Osteoblast (primary cell): ENCODE measurements around the gene ADK. TPM values are rescaled to one million over a fixed set of nuclear protein-coding genes. Genes with fewer than 3 reads are reported as not detected.

Experiments used
- DNase-seq: peaks from one replicate; pipeline ENCODE4 v3.0.0; 2011; ENCODE audit warnings: low spot score, mixed read lengths; ENCODE audit not compliant: insufficient read length; ENCODE audit errors: missing footprints
- H2AFZ ChIP-seq: 2 replicates; pipeline ENCODE4 v1.6.0; 2011; ENCODE audit warnings: mild to moderate bottlenecking, low read length
- H3K27ac ChIP-seq: 2 replicates; pipeline ENCODE4 v1.5.1; 2011; ENCODE audit warnings: mild to moderate bottlenecking, low read depth, low read length, moderate library complexity
- H3K27me3 ChIP-seq: 2 replicates; pipeline ENCODE4 v1.6.0; 2012; ENCODE audit warnings: mild to moderate bottlenecking, control low read depth, inconsistent platforms, low read length, moderate library complexity; ENCODE audit not compliant: insufficient read depth
- H3K36me3 ChIP-seq: 2 replicates; pipeline ENCODE4 v1.5.1; 2011; ENCODE audit warnings: mild to moderate bottlenecking, low read length, control low read depth, moderate library complexity; ENCODE audit not compliant: insufficient read depth
- H3K4me1 ChIP-seq: 2 replicates; pipeline ENCODE4 v1.5.1; 2011; ENCODE audit warnings: mild to moderate bottlenecking, low read length, control low read depth, moderate library complexity; ENCODE audit not compliant: insufficient read depth
- H3K4me2 ChIP-seq: 2 replicates; pipeline ENCODE4 v1.6.0; 2011; ENCODE audit warnings: mild to moderate bottlenecking, low read length; ENCODE audit not compliant: insufficient read depth
- H3K4me3 ChIP-seq: fragments of 200-600 bp; sonication (generic); 3 replicates; pipeline ENCODE4 v1.5.1; 2012; ENCODE audit warnings: mild to moderate bottlenecking, low read length, inconsistent platforms; ENCODE audit not compliant: insufficient read depth
- H3K79me2 ChIP-seq: 2 replicates; pipeline ENCODE4 v1.6.0; 2012; ENCODE audit warnings: mild to moderate bottlenecking, low read length, control low read depth, inconsistent platforms; ENCODE audit not compliant: insufficient read depth
- H3K9me3 ChIP-seq: 2 replicates; pipeline ENCODE4 v1.5.1; 2011; ENCODE audit warnings: low read depth, low read length, control low read depth
- H4K20me1 ChIP-seq: 2 replicates; pipeline ENCODE4 v1.6.0; 2012; ENCODE audit warnings: mild to moderate bottlenecking, low read length, control low read depth; ENCODE audit not compliant: insufficient read depth
- total RNA-seq: library from RNA; depleted of rRNA; stranded (reverse); fragments of >200 nt; gene quantifications from 2 replicates; pipeline ENCODE4 v1.2.3, GENCODE V29; 2012
- TF ChIP-seq, protein P1 (sequence below): IDR thresholded peaks from 2 replicates; pipeline ENCODE4 v1.5.1; 2011; ENCODE audit warnings: mild to moderate bottlenecking, low read depth, low read length, moderate library complexity; ENCODE audit errors: extremely low read depth

ADK gene
- total RNA-seq, 1 donor: 34.0 TPM

- Histone ChIP-seq H3K4me1 (peaks cover 7% of the 10 kb centered on the region), H3K27ac (no peak overlapping the region), H3K9me3 (no peaks in the 10 kb centered on the region), H3K4me3 (no peak overlapping the region), H3K36me3 (no peaks in the 10 kb centered on the region), H3K4me2 (no peak overlapping the region), H2AFZ (no peak overlapping the region), H4K20me1 (no peaks in the 10 kb centered on the region), H3K27me3 (no peaks in the 10 kb centered on the region), H3K79me2 (peaks cover 5% of the 10 kb centered on the region)
- TF ChIP-seq, protein P1, sequence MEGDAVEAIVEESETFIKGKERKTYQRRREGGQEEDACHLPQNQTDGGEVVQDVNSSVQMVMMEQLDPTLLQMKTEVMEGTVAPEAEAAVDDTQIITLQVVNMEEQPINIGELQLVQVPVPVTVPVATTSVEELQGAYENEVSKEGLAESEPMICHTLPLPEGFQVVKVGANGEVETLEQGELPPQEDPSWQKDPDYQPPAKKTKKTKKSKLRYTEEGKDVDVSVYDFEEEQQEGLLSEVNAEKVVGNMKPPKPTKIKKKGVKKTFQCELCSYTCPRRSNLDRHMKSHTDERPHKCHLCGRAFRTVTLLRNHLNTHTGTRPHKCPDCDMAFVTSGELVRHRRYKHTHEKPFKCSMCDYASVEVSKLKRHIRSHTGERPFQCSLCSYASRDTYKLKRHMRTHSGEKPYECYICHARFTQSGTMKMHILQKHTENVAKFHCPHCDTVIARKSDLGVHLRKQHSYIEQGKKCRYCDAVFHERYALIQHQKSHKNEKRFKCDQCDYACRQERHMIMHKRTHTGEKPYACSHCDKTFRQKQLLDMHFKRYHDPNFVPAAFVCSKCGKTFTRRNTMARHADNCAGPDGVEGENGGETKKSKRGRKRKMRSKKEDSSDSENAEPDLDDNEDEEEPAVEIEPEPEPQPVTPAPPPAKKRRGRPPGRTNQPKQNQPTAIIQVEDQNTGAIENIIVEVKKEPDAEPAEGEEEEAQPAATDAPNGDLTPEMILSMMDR: no peak
- DNase-seq: no peak
Measured at GRCh38 chr10:74334221-74334620, 183.2 kb downstream of the ADK start.

DNA sequence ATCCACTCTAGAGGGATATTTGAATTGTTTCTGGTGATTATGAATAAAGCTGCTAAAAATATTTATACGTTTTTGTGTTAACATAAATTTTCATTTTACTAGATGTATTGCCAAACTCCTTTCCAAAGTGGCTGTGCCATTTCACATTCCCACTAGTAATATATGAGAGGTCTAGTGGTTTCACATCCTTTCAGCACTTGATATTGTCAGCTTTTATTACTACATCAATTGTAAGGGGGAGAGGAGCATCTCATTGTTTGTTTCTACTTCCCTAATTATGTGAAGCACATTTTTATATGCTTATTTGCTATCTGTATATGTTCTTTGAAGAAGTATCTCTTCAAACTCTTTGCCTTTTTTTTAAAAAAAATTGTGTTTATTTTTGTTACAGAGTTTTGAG lies 184.5 kb downstream of the ADK start:
- Histone ChIP-seq H4K20me1 (no peaks in the 10 kb centered on the region), H3K27ac (no peak overlapping the region), H3K4me2 (no peak overlapping the region), H3K36me3 (no peaks in the 10 kb centered on the region), H3K27me3 (no peaks in the 10 kb centered on the region), H2AFZ (no peak overlapping the region), H3K79me2 (peaks cover 5% of the 10 kb centered on the region), H3K4me1 (peaks cover 7% of the 10 kb centered on the region), H3K9me3 (no peaks in the 10 kb centered on the region), H3K4me3 (no peak overlapping the region)
- no peak for DNase-seq
- TF ChIP-seq, protein P1: no peak

GRCh38 chr10:74337330-74338016 lies 186.5 kb downstream of the ADK start:
- Histone ChIP-seq H2AFZ (no peak overlapping the region), H3K4me1 (peaks cover 7% of the 10 kb centered on the region), H3K79me2 (peaks cover 5% of the 10 kb centered on the region), H4K20me1 (no peaks in the 10 kb centered on the region), H3K4me2 (no peak overlapping the region), H3K4me3 (no peak overlapping the region), H3K9me3 (no peaks in the 10 kb centered on the region), H3K27me3 (no peaks in the 10 kb centered on the region), H3K27ac (no peak overlapping the region), H3K36me3 (no peaks in the 10 kb centered on the region)
- TF ChIP-seq, protein P1: no peak
- no peak for DNase-seq

GRCh38 chr10:74342991-74343390 lies 192.0 kb downstream of the ADK start:
- Histone ChIP-seq H3K4me2 (no peak overlapping the region), H3K4me3 (no peak overlapping the region), H4K20me1 (no peaks in the 10 kb centered on the region), H3K27ac (no peak overlapping the region), H2AFZ (no peak overlapping the region), H3K79me2 (peaks cover 17% of the 10 kb centered on the region), H3K27me3 (no peaks in the 10 kb centered on the region), H3K36me3 (no peaks in the 10 kb centered on the region), H3K9me3 (no peaks in the 10 kb centered on the region), H3K4me1 (no peaks in the 10 kb centered on the region)
- TF ChIP-seq, protein P1: no peak
- no peak for DNase-seq
